Mesothelial cell of epicardium (in vitro differentiated cells): Measurements from ENCODE around the gene FABP7. TPM values are rescaled to one million over a fixed set of nuclear protein-coding genes. Genes with fewer than 3 reads are reported as not detected.

Source experiments
- DNase-seq, 2 experiments: peaks; one replicate each; pipeline ENCODE4 v3.0.0; 2021; ENCODE audit warnings: low spot score in 2 of 2; ENCODE audit not compliant: unreplicated experiment in 2 of 2
- H3K27ac Mint-ChIP-seq: 2 replicates; pipeline ENCODE4 v1.8.0; 2021; ENCODE audit warnings: mixed read lengths
- H3K27me3 Mint-ChIP-seq: 2 replicates; pipeline ENCODE4 v1.8.0; 2021; ENCODE audit warnings: low read depth, mixed read lengths
- H3K36me3 Mint-ChIP-seq: 2 replicates; pipeline ENCODE4 v1.8.0; 2021; ENCODE audit warnings: mixed read lengths
- H3K4me1 Mint-ChIP-seq: 2 replicates; pipeline ENCODE4 v1.8.0; 2021; ENCODE audit warnings: mixed read lengths
- H3K4me3 Mint-ChIP-seq: 2 replicates; pipeline ENCODE4 v1.8.0; 2021; ENCODE audit warnings: mild to moderate bottlenecking, moderate library complexity, mixed read lengths
- H3K9me3 Mint-ChIP-seq: 2 replicates; pipeline ENCODE4 v1.8.0; 2021; ENCODE audit warnings: mixed read lengths
- CTCF ChIP-seq: fragments of 200-600 bp; sonication (generic); IDR thresholded peaks from one replicate; pipeline ENCODE4 v1.5.0; 2021; ENCODE audit warnings: antibody characterized with exemption; ENCODE audit not compliant: unreplicated experiment
- total RNA-seq: library from RNA; stranded (reverse); gene quantifications from 3 replicates; pipeline ENCODE4 v1.2.1, GENCODE V29; 2021

The FABP7 gene
- total RNA-seq, 1 donor from 2014 or later = 4.0 TPM

GRCh38 chr6:122804962-122805485, 25.5 kb downstream of the FABP7 start:
- no peaks in the 10 kb centered on the region for H3K27me3 Mint-ChIP-seq
- no peak overlapping the region for H3K4me3 Mint-ChIP-seq
- peak overlapping the region; percentile 47 for H3K27ac Mint-ChIP-seq
- peaks cover 48% of the 10 kb centered on the region for H3K4me1 Mint-ChIP-seq
- H3K9me3 Mint-ChIP-seq = peaks cover 2% of the 10 kb centered on the region
- no peak for DNase-seq
- no peak for TF ChIP-seq CTCF
- H3K36me3 Mint-ChIP-seq = peaks cover 33% of the 10 kb centered on the region

DNA sequence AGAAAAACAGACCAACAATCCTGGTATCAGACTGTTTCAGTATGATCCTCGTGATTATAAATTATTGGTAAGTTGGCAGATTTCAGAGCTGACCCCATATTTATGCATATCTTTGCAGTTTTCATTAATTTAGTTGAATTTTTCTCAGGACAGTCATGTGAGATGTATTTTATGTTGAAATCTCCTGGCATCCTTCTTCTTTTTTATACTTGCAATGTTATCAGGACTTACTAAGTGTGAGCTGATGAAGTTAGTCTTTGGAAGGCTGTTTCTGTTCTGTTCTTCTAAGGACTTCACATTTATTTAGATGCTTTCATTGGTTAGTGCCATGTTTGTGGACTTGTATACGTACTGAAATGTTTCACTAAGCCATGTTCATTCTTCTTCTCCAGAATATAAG, 26.8 kb downstream of the FABP7 start:
- peak overlapping the region; percentile 32 for H3K27ac Mint-ChIP-seq
- H3K4me1 Mint-ChIP-seq = peaks cover 36% of the 10 kb centered on the region
- no peak for TF ChIP-seq CTCF
- H3K36me3 Mint-ChIP-seq = peaks cover 39% of the 10 kb centered on the region
- H3K4me3 Mint-ChIP-seq = no peak overlapping the region
- no peaks in the 10 kb centered on the region for H3K27me3 Mint-ChIP-seq
- peaks cover 8% of the 10 kb centered on the region for H3K9me3 Mint-ChIP-seq
- no peak for DNase-seq

GRCh38 chr6:122808121-122808885, 28.8 kb downstream of the FABP7 start:
- Mint-ChIP-seq H3K36me3 (peaks cover 37% of the 10 kb centered on the region), H3K27ac (peak overlapping the region; percentile 17), H3K9me3 (peaks cover 8% of the 10 kb centered on the region), H3K27me3 (no peaks in the 10 kb centered on the region), H3K4me3 (no peak overlapping the region), H3K4me1 (peaks cover 19% of the 10 kb centered on the region)
- DNase-seq = no peak
- TF ChIP-seq CTCF = no peak

- H3K4me3 Mint-ChIP-seq = no peak overlapping the region
- no peaks in the 10 kb centered on the region for H3K27me3 Mint-ChIP-seq
- peaks cover 18% of the 10 kb centered on the region for H3K4me1 Mint-ChIP-seq
- TF ChIP-seq CTCF = no peak
- H3K9me3 Mint-ChIP-seq = peaks cover 8% of the 10 kb centered on the region
- H3K27ac Mint-ChIP-seq = peak overlapping the region; percentile 17
- no peak for DNase-seq
- H3K36me3 Mint-ChIP-seq = peaks cover 35% of the 10 kb centered on the region
Measured at GRCh38 chr6:122809001-122809400, 29.5 kb downstream of the FABP7 start.

GRCh38 chr6:122809691-122810090, 30.2 kb downstream of the FABP7 start:
- no peak overlapping the region for H3K27ac Mint-ChIP-seq
- TF ChIP-seq CTCF = no peak
- DNase-seq = no peak

More at GRCh38 chr6:122809691-122810090, 30.2 kb downstream of the FABP7 start:
- Mint-ChIP-seq H3K4me1 (peaks cover 18% of the 10 kb centered on the region), H3K27me3 (no peaks in the 10 kb centered on the region), H3K36me3 (peaks cover 34% of the 10 kb centered on the region), H3K4me3 (no peak overlapping the region), H3K9me3 (peaks cover 12% of the 10 kb centered on the region)
